Stimulated activated naive B cell treated with anti-CD40 and anti-IgM and Interleukin-4, amounts not matched to agents 10 μg/mL and 1 μg/mL and 100 μg/mL, for 72 hours (primary cell): Measurements from ENCODE around the gene DLG1.

Experiments
- ATAC-seq, 2 donors: fragments of 150-1000 bp; cut with Tn5 transposase; replicated peaks; 2 replicates each; pipeline ENCODE4 v1.10.0; 2021; ENCODE audit warnings: moderate library complexity in 1 of 2
- DNase-seq: peaks from one replicate; pipeline ENCODE4 v3.0.0; 2021
- H3K27ac Mint-ChIP-seq: one replicate; pipeline ENCODE4 v1.8.0; 2022; ENCODE audit warnings: mild to moderate bottlenecking, mixed read lengths
- H3K27me3 Mint-ChIP-seq, 2 donors: one replicate each; pipeline ENCODE4 v1.8.0; 2022; ENCODE audit warnings: mixed read lengths in 2 of 2
- H3K36me3 Mint-ChIP-seq, 2 donors: one replicate each; pipeline ENCODE4 v1.8.0; 2022; ENCODE audit warnings: mixed read lengths in 2 of 2, mild to moderate bottlenecking in 1 of 2
- H3K4me1 Mint-ChIP-seq, 2 donors: one replicate each; pipeline ENCODE4 v1.8.0; 2022; ENCODE audit warnings: mixed read lengths in 2 of 2, mild to moderate bottlenecking in 1 of 2
- H3K4me3 Mint-ChIP-seq, 2 donors: one replicate each; pipeline ENCODE4 v1.8.0; 2022; ENCODE audit warnings: mild to moderate bottlenecking in 2 of 2, mixed read lengths in 2 of 2, moderate library complexity in 1 of 2
- H3K9me3 Mint-ChIP-seq, 2 donors: one replicate each; pipeline ENCODE4 v1.8.0; 2022; ENCODE audit warnings: mixed read lengths in 2 of 2, mild to moderate bottlenecking in 1 of 2

The DLG1 gene

GRCh38 chr3:196996454-196997265 is 301.8 kb downstream of the DLG1 start:
- no peak for DNase-seq
- Mint-ChIP-seq H3K36me3 (peaks cover 0 to 4% of the 10 kb centered on the region in 2 donors), H3K9me3 (no peaks in the 10 kb centered on the region), H3K27ac (no peak overlapping the region), H3K4me3 (no peak overlapping the region), H3K27me3 (no peaks in the 10 kb centered on the region), H3K4me1 (peaks cover 10 to 11% of the 10 kb centered on the region in 2 donors)
- no peak for ATAC-seq

- no peak for DNase-seq
Measured at GRCh38 chr3:196995646-196996355, 302.6 kb downstream of the DLG1 start.

GRCh38 chr3:196995027-196995426 is 303.4 kb downstream of the DLG1 start:
- Mint-ChIP-seq H3K9me3 (no peaks in the 10 kb centered on the region), H3K4me1 (peaks cover 0 to 2% of the 10 kb centered on the region in 2 donors), H3K4me3 (no peak overlapping the region), H3K27ac (no peak overlapping the region), H3K36me3 (no peaks in the 10 kb centered on the region), H3K27me3 (no peaks in the 10 kb centered on the region)
- DNase-seq (no peak), ATAC-seq (no peak)

More at GRCh38 chr3:196995646-196996355, 302.6 kb downstream of the DLG1 start:
- peaks cover 0 to under 1% of the 10 kb centered on the region in 2 donors for H3K36me3 Mint-ChIP-seq
- no peaks in the 10 kb centered on the region for H3K9me3 Mint-ChIP-seq
- H3K4me3 Mint-ChIP-seq, result no peak overlapping the region
- no peaks in the 10 kb centered on the region for H3K27me3 Mint-ChIP-seq
- no peak for ATAC-seq
- peaks cover 1 to 5% of the 10 kb centered on the region in 2 donors for H3K4me1 Mint-ChIP-seq
- no peak overlapping the region for H3K27ac Mint-ChIP-seq

- Mint-ChIP-seq H3K9me3 (no peaks in the 10 kb centered on the region), H3K27ac (peak overlapping the region; percentile 67), H3K36me3 (no peaks in the 10 kb centered on the region), H3K27me3 (peaks cover 0 to 3% of the 10 kb centered on the region in 2 donors), H3K4me3 (no peak overlapping the region), H3K4me1 (no peaks in the 10 kb centered on the region)
- ATAC-seq (no peak), DNase-seq (no peak)
Measured at GRCh38 chr3:196994056-196994455, 304.4 kb downstream of the DLG1 start.
